ENCODE data around the gene CCDC24.

DNA sequence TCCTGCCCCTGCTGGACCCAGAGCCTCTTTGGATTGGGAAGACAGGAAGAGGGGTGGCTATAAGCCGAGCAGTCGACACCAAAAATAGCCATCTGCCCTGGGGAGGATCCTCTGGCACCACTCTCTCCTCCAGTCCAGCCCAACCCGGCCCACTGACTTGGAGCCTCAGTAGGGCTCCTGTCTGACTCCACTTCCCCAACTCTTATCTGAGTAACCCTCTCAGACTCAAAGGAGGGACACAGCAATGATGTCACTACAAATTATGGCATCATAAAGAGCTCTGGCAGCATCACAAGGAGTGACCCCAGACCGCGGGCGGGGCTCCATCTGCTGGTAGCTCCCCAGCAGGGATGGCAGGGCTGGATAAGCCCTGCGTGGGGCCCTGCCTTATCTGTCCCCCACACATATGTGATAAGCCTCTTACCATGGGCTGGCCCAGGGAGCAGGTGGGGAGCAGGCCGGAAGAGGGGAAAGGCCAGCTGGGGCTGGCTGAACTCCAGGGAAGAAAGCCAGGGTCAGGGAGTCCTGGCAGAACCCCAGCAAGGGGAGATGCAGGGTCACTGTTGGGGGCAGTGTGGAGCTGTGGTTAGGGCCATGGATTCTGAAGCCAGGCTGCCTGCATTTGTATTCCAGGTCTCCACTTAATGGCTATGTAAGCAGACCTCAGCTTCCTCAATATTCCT is 44.5 kb downstream of the CCDC24 start:
- TF ChIP-seq CTCF (IDR thresholded peaks at IDR 0.05; ENCODE audit: insufficient read depth, low read depth, low read length) (no peak), EZH2 (IDR thresholded peaks at IDR 0.05; ENCODE audit: insufficient read depth, low read length) (no peak)
